ENCODE data around the gene VMO1.

VMO1 gene

DNA sequence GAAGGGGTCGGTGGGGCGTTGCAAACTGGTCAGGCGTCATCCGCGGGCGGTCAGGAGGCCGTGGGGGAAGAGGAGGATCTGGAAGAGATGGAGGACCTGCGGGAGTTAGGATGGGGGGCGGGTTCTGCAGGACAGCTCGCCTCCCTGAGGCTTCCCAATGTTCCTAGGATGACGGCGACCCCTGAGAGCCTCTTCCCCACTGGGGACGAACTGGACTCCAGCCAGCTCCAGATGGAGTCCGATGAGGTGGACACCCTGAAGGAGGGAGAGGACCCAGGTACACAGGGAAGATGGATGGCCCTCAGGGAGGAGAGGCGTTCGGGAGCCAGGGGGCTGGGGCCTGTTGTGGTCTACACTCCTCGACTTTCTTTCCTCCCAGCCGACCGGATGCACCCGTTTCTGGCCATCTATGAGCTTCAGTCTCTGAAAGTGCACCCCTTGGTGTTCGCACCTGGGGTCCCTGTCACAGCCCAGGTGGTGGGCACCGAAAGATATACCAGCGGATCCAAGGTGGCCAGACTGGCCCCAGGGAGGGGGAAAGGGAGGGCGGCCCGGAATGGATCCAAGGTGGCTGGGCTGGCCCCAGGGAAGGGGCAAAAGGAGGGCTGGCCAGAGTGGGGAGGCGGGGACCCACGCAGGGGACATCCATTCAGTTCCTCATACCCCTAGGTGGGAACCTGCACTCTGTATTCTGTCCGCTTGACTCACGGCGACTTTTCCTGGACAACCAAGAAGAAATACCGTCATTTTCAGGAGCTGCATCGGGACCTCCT, 21.6 kb upstream of the VMO1 start:
- peak overlapping the region; percentile 54 for H3K4me2 ChIP-seq (ENCODE audit: low read length)

GRCh38 chr17:4806777-4807604, 20.8 kb upstream of the VMO1 start, which contains the start of gene PLD2:
PLD2 (plus strand) TSS chr17:4807152; CDS start chr17:4807773, 621 bp downstream.
- H3K27me3 ChIP-seq (ENCODE audit: insufficient read depth, low read length, poor library complexity), result no peaks in the 10 kb centered on the region
- peak within 1 kb of the TSS; percentile 95 for H3K4me2 ChIP-seq (ENCODE audit: low read length)
- H3K4ac ChIP-seq (ENCODE audit: low read depth, low read length), result peak within 1 kb of the TSS; percentile 88
- DNase-seq, result peak; percentile 88
- H3K79me1 ChIP-seq (ENCODE audit: low read length), result no peaks in the 10 kb centered on the region
- no peak within 1 kb of the TSS for H3K23ac ChIP-seq (ENCODE audit: low read length)
- no peak within 1 kb of the TSS for H3K27ac ChIP-seq (ENCODE audit: low read depth, low read length)
- peak within 1 kb of the TSS; percentile 80 for H3K4me3 ChIP-seq (ENCODE audit: low read length)
- no peaks in the 10 kb centered on the region for H3K79me2 ChIP-seq (ENCODE audit: control insufficient read depth, insufficient read depth, low read length)
- no CpG with 5 or more reads among the region's 106 CpGs for WGBS (ENCODE audit: extremely low coverage, insufficient coverage, low lambda C conversion rate)
- H3K56ac ChIP-seq (ENCODE audit: low read length), result peak within 1 kb of the TSS; percentile 93
- peak within 1 kb of the TSS; percentile 78 for H2BK120ac ChIP-seq (ENCODE audit: low read depth, low read length)
- H3K4me1 ChIP-seq (ENCODE audit: control insufficient read depth, low read depth, low read length), result no peaks in the 10 kb centered on the region
- peak within 1 kb of the TSS; percentile 91 for H3K9ac ChIP-seq (ENCODE audit: low read length)
- H3K18ac ChIP-seq (ENCODE audit: low read length), result peak within 1 kb of the TSS; percentile 92
- H3K36me3 ChIP-seq (ENCODE audit: control insufficient read depth, insufficient read depth, low read length), result no peaks in the 10 kb centered on the region
- no peak within 1 kb of the TSS for H2BK15ac ChIP-seq (replicated peaks; ENCODE audit: low read depth)
- no peak within 1 kb of the TSS for H2AK5ac ChIP-seq (ENCODE audit: low read length)
- no peak within 1 kb of the TSS for H4K5ac ChIP-seq (ENCODE audit: low read length)
- H2BK5ac ChIP-seq (ENCODE audit: low read length), result no peak within 1 kb of the TSS
- H4K8ac ChIP-seq (ENCODE audit: low read depth, low read length), result peak within 1 kb of the TSS; percentile 87

More for the DNA sequence above, 21.6 kb upstream of the VMO1 start:
- Histone ChIP-seq H4K8ac (ENCODE audit: low read depth, low read length) (no peak overlapping the region), H3K36me3 (ENCODE audit: control insufficient read depth, insufficient read depth, low read length) (no peaks in the 10 kb centered on the region), H3K79me2 (ENCODE audit: control insufficient read depth, insufficient read depth, low read length) (no peaks in the 10 kb centered on the region), H3K23ac (ENCODE audit: low read length) (no peak overlapping the region), H4K5ac (ENCODE audit: low read length) (no peak overlapping the region), H3K56ac (ENCODE audit: low read length) (peak overlapping the region; percentile 90), H3K4me1 (ENCODE audit: control insufficient read depth, low read depth, low read length) (no peaks in the 10 kb centered on the region), H3K4me3 (ENCODE audit: low read length) (peak overlapping the region; percentile 26), H2BK15ac (replicated peaks; ENCODE audit: low read depth) (no peak overlapping the region), H3K9ac (ENCODE audit: low read length) (peak overlapping the region; percentile 59), H3K4ac (ENCODE audit: low read depth, low read length) (peak overlapping the region; percentile 88), H2BK120ac (ENCODE audit: low read depth, low read length) (no peak overlapping the region), H3K27ac (ENCODE audit: low read depth, low read length) (no peak overlapping the region), H2BK5ac (ENCODE audit: low read length) (no peak overlapping the region), H3K18ac (ENCODE audit: low read length) (peak overlapping the region; percentile 22), H3K27me3 (ENCODE audit: insufficient read depth, low read length, poor library complexity) (no peaks in the 10 kb centered on the region), H3K79me1 (ENCODE audit: low read length) (no peaks in the 10 kb centered on the region), H2AK5ac (ENCODE audit: low read length) (no peak overlapping the region)
- no peak for DNase-seq
- no CpG with 5 or more reads among the region's 32 CpGs for WGBS (ENCODE audit: extremely low coverage, insufficient coverage, low lambda C conversion rate)

GRCh38 chr17:4806456-4806776, 20.3 kb upstream of the VMO1 start:
- no peak overlapping the region for H2BK120ac ChIP-seq (ENCODE audit: low read depth, low read length)
- H3K4me1 ChIP-seq (ENCODE audit: control insufficient read depth, low read depth, low read length), result no peaks in the 10 kb centered on the region
- H3K23ac ChIP-seq (ENCODE audit: low read length), result no peak overlapping the region
- no peak overlapping the region for H3K27ac ChIP-seq (ENCODE audit: low read depth, low read length)
- H3K27me3 ChIP-seq (ENCODE audit: insufficient read depth, low read length, poor library complexity), result no peaks in the 10 kb centered on the region
- peak overlapping the region; percentile 80 for H3K4me3 ChIP-seq (ENCODE audit: low read length)
- no peak for DNase-seq
- no CpG with 5 or more reads among the region's 16 CpGs for WGBS (ENCODE audit: extremely low coverage, insufficient coverage, low lambda C conversion rate)
- H2BK15ac ChIP-seq (replicated peaks; ENCODE audit: low read depth), result no peak overlapping the region
- peak overlapping the region; percentile 92 for H3K18ac ChIP-seq (ENCODE audit: low read length)
- no peak overlapping the region for H3K4ac ChIP-seq (ENCODE audit: low read depth, low read length)
- H3K9ac ChIP-seq (ENCODE audit: low read length), result peak overlapping the region; percentile 91
- peak overlapping the region; percentile 93 for H3K56ac ChIP-seq (ENCODE audit: low read length)
- H4K5ac ChIP-seq (ENCODE audit: low read length), result no peak overlapping the region
- no peak overlapping the region for H2AK5ac ChIP-seq (ENCODE audit: low read length)
- no peaks in the 10 kb centered on the region for H3K79me1 ChIP-seq (ENCODE audit: low read length)
- H2BK5ac ChIP-seq (ENCODE audit: low read length), result no peak overlapping the region
- peak overlapping the region; percentile 87 for H4K8ac ChIP-seq (ENCODE audit: low read depth, low read length)
- no peaks in the 10 kb centered on the region for H3K79me2 ChIP-seq (ENCODE audit: control insufficient read depth, insufficient read depth, low read length)
- H3K4me2 ChIP-seq (ENCODE audit: low read length), result peak overlapping the region; percentile 95
- H3K36me3 ChIP-seq (ENCODE audit: control insufficient read depth, insufficient read depth, low read length), result no peaks in the 10 kb centered on the region

DNA sequence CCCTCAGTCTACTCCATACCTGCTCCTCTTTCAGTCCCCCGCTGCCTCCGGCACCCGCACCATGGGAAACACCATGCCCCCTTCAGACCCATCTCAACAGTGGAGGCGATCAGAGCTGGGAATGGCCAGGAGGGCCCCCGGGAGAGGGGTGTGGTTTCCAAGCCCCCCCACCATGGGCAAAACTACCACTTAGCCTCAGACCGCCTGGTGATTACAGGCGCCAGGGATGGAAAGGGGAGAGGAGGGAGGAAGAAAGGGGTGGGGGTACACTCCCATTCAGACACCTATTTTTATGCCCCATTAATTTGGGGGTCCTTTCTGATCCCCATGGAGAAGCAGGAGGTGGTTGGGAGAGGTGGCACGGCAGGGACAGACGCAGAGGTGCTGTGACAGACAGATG, 16.1 kb upstream of the VMO1 start, which contains the start of gene C17orf114:
Gene C17orf114, minus strand, starts transcription at position 101 of the 400 bp plus-strand sequence.
- no peak within 1 kb of the TSS for H3K4me2 ChIP-seq (ENCODE audit: low read length)
- no peak for DNase-seq
- no peak within 1 kb of the TSS for H3K56ac ChIP-seq (ENCODE audit: low read length)
- no peaks in the 10 kb centered on the region for H3K27me3 ChIP-seq (ENCODE audit: insufficient read depth, low read length, poor library complexity)
- peaks cover 4% of the 10 kb centered on the region for H3K79me2 ChIP-seq (ENCODE audit: control insufficient read depth, insufficient read depth, low read length)
- no peak within 1 kb of the TSS for H4K8ac ChIP-seq (ENCODE audit: low read depth, low read length)
- no peak within 1 kb of the TSS for H3K23ac ChIP-seq (ENCODE audit: low read length)
- no peak within 1 kb of the TSS for H2AK5ac ChIP-seq (ENCODE audit: low read length)
- H3K4ac ChIP-seq (ENCODE audit: low read depth, low read length), result no peak within 1 kb of the TSS
- H4K5ac ChIP-seq (ENCODE audit: low read length), result no peak within 1 kb of the TSS
- WGBS (ENCODE audit: extremely low coverage, insufficient coverage, low lambda C conversion rate), result no CpG with 5 or more reads among the region's 9 CpGs
- H3K4me1 ChIP-seq (ENCODE audit: control insufficient read depth, low read depth, low read length), result no peaks in the 10 kb centered on the region
- no peak within 1 kb of the TSS for H3K27ac ChIP-seq (ENCODE audit: low read depth, low read length)
- no peak within 1 kb of the TSS for H3K4me3 ChIP-seq (ENCODE audit: low read length)
- peaks cover 7% of the 10 kb centered on the region for H3K79me1 ChIP-seq (ENCODE audit: low read length)
- no peak within 1 kb of the TSS for H3K9ac ChIP-seq (ENCODE audit: low read length)
- peaks cover 4% of the 10 kb centered on the region for H3K36me3 ChIP-seq (ENCODE audit: control insufficient read depth, insufficient read depth, low read length)
- H2BK5ac ChIP-seq (ENCODE audit: low read length), result no peak within 1 kb of the TSS
- no peak within 1 kb of the TSS for H2BK15ac ChIP-seq (replicated peaks; ENCODE audit: low read depth)
- H3K18ac ChIP-seq (ENCODE audit: low read length), result no peak within 1 kb of the TSS
- no peak within 1 kb of the TSS for H2BK120ac ChIP-seq (ENCODE audit: low read depth, low read length)

- no peak for DNase-seq
- no CpG with 5 or more reads among the region's 10 CpGs for WGBS (ENCODE audit: extremely low coverage, insufficient coverage, low lambda C conversion rate)
- Histone ChIP-seq H2AK5ac (ENCODE audit: low read length) (no peak overlapping the region), H3K27me3 (ENCODE audit: insufficient read depth, low read length, poor library complexity) (no peaks in the 10 kb centered on the region), H3K18ac (ENCODE audit: low read length) (no peak overlapping the region), H4K8ac (ENCODE audit: low read depth, low read length) (no peak overlapping the region), H3K23ac (ENCODE audit: low read length) (no peak overlapping the region), H3K4ac (ENCODE audit: low read depth, low read length) (no peak overlapping the region), H3K79me2 (ENCODE audit: control insufficient read depth, insufficient read depth, low read length) (peaks cover 12% of the 10 kb centered on the region), H3K27ac (ENCODE audit: low read depth, low read length) (no peak overlapping the region), H4K5ac (ENCODE audit: low read length) (no peak overlapping the region), H3K4me3 (ENCODE audit: low read length) (no peak overlapping the region), H2BK120ac (ENCODE audit: low read depth, low read length) (no peak overlapping the region), H3K4me1 (ENCODE audit: control insufficient read depth, low read depth, low read length) (no peaks in the 10 kb centered on the region), H3K79me1 (ENCODE audit: low read length) (peaks cover 12% of the 10 kb centered on the region), H3K36me3 (ENCODE audit: control insufficient read depth, insufficient read depth, low read length) (peaks cover 5% of the 10 kb centered on the region), H2BK15ac (replicated peaks; ENCODE audit: low read depth) (no peak overlapping the region), H3K56ac (ENCODE audit: low read length) (no peak overlapping the region), H2BK5ac (ENCODE audit: low read length) (no peak overlapping the region), H3K9ac (ENCODE audit: low read length) (no peak overlapping the region), H3K4me2 (ENCODE audit: low read length) (no peak overlapping the region)
Observed at GRCh38 chr17:4800462-4801196, 14.5 kb upstream of the VMO1 start.
